NCI-H187 treated with DMSO at 0.1 percent for 48 hours (cell line): ENCODE data around the gene HORMAD2.
"Not testable (repeated sequence)": the region's sequence is repeated elsewhere in the genome, so short reads cannot be mapped to it uniquely, and the experiment has no call there.

Experiments
- DNase-seq: peaks from one replicate; lab custom pipeline; 2025; lab: John Stamatoyannopoulos, UW

The HORMAD2 gene

GRCh38 chr22:30057375-30057774 lies 22.9 kb upstream of the HORMAD2 start:
- DNase-seq = no peak

GRCh38 chr22:30059346-30060020 lies 20.8 kb upstream of the HORMAD2 start:
- DNase-seq = not testable (repeated sequence)

- DNase-seq = not testable (repeated sequence)
Observed at GRCh38 chr22:30061094-30061493, 19.2 kb upstream of the HORMAD2 start.

GRCh38 chr22:30062259-30062658 lies 18.0 kb upstream of the HORMAD2 start:
- DNase-seq = no peak

- no peak for DNase-seq
Observed at GRCh38 chr22:30062950-30063349, 17.3 kb upstream of the HORMAD2 start.

GRCh38 chr22:30064172-30064571 lies 16.1 kb upstream of the HORMAD2 start:
- DNase-seq = no peak

- DNase-seq = no peak
Observed at GRCh38 chr22:30073743-30074142, 6.5 kb upstream of the HORMAD2 start.

GRCh38 chr22:30074147-30074546 lies 6.1 kb upstream of the HORMAD2 start:
- DNase-seq = no peak

- no peak for DNase-seq
Observed at GRCh38 chr22:30074994-30075393, 5.3 kb upstream of the HORMAD2 start.

GRCh38 chr22:30077279-30077880 lies 2.9 kb upstream of the HORMAD2 start:
- no peak for DNase-seq

- DNase-seq = no peak
Observed at GRCh38 chr22:30078320-30079311, 1.6 kb upstream of the HORMAD2 start.

GRCh38 chr22:30080805-30081204 lies 541 bp downstream of the HORMAD2 start:
- DNase-seq = no peak

GRCh38 chr22:30086496-30086895 lies 6.2 kb downstream of the HORMAD2 start:
- DNase-seq = no peak

- DNase-seq = not testable (repeated sequence)
Observed at GRCh38 chr22:30087037-30087436, 6.8 kb downstream of the HORMAD2 start.

- no peak for DNase-seq
Observed at GRCh38 chr22:30087611-30088010, 7.3 kb downstream of the HORMAD2 start.

- no peak for DNase-seq
Observed at GRCh38 chr22:30088468-30088867, 8.2 kb downstream of the HORMAD2 start.

GRCh38 chr22:30089655-30089974 lies 9.4 kb downstream of the HORMAD2 start:
- DNase-seq = no peak

GRCh38 chr22:30092686-30093085 lies 12.4 kb downstream of the HORMAD2 start:
- DNase-seq = no peak

GRCh38 chr22:30094804-30095203 lies 14.5 kb downstream of the HORMAD2 start:
- DNase-seq = no peak

GRCh38 chr22:30097861-30098260 lies 17.6 kb downstream of the HORMAD2 start:
- no peak for DNase-seq

GRCh38 chr22:30100770-30101169 lies 20.5 kb downstream of the HORMAD2 start:
- DNase-seq = not testable (repeated sequence)

GRCh38 chr22:30104501-30105156 lies 24.4 kb downstream of the HORMAD2 start:
- DNase-seq = no peak
